Activated CD4-positive, alpha-beta T cell treated with anti-CD3 and anti-CD28 coated beads, Interleukin-2, amount 50 U/mL, for 1 hour (primary cell): Measurements from ENCODE around the gene SCUBE1.
A peak's percentile ranks its signal among the peaks of the same experiment; 100 is the strongest.

ENCODE experiments used
- DNase-seq: peaks from one replicate; pipeline ENCODE4 v3.0.0-alpha.2; 2020

Gene SCUBE1

DNA sequence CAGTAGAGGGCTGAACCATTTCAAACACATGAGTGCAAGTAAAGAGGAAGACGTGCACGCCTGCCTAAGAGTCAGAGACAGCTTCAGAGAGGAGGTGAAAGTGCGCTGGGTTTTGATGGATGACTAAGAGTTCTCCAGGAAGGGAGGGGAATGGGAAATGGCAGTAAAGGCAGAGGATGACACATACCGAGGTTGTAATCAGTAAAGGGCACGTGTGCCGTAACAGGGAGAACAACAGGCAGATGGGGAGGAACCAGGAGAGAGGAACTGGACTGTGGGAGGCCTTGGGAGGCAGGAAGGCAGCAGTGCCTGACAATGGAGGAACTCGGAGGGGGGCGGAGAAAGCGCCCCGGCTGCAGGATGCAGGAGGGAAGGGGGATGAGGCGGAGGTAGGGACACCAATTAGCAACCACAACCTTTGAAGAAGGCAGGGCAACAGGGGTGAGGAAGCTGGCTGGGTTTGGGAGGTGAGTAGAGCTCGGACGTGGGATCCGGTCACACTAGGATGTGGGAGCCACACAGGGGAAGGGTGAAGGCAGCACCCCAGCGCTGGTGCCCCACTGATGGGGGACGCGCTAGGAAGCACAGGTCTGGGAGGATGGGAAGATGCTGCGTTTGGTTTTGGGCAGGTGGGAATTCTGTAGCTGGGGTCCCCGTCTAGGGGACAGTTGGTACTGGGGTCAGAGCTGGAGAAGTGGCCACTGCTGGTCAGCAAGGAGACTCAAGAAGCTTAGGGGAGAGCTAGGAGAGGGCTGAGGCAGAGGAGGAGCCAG is 67.4 kb downstream of the SCUBE1 start:
- no peak for DNase-seq

DNA sequence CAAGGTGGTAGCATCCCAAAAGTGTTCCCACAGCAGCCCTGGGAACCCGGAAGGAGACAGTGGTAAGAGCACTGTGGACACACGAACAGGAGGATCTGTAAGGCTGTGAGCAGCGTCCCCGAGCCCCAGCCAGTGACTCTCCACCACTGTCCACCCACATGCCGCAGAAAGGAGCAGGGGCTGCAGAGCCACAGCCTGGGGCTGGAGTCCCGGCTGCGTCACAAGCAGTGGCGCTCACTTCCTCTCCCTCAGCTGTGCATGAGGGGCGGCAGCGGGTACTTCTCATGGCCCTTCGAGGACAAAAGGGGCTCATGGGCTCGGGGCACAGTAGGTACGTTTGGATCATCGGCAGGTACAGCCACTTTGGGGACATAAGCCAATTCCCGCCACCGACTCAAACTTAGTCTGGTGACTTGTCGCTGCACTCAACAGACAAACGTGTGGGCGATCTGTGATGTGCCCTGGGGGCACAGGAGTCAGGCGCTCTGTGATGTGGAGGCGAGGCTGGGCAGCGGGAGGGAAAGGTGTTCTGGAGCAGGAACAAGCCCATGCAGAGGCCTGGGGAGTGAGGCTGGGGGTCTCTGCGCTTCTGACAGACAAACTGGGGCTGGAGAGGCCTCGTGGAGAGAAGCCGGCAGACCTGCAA is 68.5 kb downstream of the SCUBE1 start:
- DNase-seq, result no peak

DNA sequence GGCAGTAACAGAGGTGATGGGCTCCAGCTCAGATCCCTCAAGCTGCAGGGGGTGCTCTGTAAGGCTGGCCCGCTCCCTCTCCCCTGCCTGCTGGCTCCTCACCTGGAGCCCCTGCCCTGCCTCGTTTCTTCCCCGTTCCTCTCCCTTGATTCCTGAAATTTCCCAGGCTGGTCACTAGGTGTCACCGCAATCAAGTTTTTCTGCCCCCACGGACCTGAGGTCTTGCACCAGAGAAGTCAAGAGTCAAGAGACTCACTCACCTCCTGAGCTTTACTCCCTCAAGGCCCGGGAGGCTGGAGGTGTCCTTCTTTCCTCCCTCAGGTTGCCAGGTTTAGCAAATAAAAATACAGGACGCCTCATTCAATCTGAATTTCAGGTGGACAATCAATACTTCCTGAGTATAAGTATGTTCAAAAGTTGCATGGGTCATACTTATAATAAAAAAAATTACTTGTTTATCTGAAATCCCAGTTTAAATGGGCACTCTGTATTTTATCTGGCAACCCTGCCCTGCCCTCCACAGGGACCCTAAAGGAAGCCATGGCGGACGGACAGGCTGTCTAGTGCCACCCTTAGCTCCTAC is 69.2 kb downstream of the SCUBE1 start:
- DNase-seq, result peak; percentile 7

DNA sequence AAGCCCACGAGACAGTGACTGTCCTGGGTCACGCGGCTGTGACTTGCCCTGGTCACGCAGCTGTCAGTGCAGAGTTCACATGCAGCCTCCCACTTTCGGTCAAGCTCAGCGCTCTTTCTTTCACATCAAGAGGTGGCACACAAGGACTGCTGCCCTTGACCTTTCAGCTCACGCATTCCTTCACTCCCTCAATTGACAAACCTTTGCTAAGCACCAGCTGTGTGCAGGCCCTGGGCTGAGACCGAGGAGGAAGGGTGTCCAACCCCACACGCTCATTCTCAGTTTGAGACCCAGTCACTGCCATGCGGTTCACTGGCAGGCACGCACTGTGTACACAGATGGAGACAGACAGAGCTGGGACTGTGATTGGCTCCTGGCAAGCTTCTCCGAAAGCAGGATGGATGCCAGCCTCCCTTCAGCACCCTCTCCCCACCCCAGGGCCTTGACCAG is 70.3 kb downstream of the SCUBE1 start:
- no peak for DNase-seq

DNA sequence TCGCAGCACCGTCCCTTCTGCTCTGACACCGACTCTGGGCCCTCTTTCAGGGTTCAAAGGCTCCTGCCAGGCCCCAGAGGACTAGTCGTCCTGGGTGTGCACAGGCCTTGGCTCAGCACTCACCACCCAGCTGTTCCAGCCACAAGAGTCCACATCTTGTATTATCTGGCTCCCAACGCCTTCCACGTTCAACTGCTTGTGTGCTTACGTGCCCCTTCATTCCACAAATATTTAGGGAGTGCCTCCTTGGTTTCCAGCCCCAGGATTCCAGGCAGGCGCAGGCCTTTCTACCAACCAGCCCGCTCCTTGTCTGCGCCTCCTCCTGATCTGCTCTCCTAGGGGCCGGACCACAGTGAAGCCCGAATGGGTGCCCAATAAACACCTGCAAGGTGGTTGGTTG is 70.9 kb downstream of the SCUBE1 start:
- DNase-seq, result no peak

DNA sequence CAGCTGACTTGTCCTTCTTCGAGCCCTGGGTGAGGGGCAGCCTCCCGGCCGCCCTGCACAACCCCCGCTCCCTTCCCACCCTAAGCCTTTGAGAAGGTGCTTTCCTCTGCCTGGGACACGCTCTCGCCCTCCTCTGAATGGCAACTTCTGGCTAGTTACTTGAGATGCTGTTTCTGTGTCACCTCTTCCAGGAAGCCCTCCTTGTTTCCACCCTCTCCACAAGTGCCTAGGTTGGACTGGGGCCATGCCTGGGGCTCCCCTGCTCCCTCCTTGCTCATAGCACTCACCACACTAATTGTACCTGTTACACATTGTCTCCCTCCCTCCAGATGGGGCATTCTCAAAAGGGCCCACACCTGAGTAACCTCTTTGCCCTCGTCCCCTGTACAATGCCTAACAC is 72.2 kb downstream of the SCUBE1 start:
- DNase-seq, result no peak

DNA sequence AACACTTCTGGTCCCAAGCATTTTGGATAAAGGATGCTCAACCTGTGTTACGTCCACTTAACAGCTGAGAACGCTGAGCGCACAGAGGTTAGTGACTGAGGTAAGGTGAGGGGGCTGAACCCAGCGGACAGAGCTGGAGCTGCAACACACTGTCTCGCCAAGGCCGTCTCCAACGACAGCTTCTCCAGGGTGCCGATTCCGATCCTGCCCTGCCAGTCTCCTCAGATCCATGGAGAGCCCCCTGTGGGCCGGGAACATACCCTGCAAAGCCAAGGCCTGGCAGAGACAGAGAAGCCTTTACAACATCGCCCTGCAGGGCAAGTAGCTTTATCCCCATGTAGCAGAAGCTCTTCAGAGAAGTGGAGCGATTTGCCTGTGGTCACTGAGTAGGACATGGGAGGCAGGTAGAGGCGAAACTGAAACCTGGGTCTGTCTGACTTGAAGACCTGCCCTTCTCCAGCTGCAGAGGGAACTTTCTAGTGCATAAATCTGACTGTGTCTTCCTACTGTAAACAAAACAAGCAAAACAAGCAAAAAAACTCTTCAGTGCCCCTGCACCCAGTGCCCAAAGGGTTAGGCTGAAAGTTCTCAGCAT is 72.8 kb downstream of the SCUBE1 start:
- DNase-seq, result no peak

DNA sequence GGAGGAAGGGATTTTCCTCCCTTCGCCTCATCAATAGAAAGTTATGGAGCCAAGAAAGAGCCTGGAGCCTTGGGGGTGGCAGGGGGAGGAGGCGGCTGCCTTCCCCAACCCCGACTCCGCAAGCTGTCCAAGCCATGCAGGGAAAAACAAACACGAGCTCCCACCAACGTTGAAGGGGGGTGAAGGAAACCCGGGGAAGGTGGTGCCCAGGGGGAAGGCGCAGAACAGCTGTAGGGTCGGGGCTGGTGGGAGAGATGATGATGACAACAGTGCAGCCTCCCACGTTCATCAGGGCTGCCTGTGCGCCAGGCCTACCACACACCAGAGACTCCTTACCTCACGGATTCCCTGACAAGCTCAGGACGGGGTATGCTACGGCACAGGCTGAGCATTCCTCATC is 73.5 kb downstream of the SCUBE1 start:
- DNase-seq, result no peak

DNA sequence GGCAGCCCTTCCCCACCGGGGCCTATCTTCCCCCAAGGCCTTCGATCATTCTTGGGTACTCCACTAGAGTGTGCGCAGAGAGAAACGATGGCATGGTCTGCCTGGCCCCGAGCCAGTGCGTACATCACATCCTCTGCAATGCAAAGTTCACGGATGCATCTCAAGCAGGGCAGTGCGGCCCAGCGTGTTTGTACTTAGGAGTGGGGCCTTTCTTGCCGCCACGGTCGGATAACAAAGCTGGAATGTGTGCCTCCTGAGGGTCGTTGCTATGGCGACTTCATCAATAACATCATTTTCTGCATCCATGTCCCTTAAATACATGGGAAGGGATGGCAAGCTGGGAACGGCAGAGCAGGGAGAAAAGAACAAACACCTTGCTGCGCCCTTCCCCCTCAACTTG is 73.9 kb downstream of the SCUBE1 start:
- no peak for DNase-seq

DNA sequence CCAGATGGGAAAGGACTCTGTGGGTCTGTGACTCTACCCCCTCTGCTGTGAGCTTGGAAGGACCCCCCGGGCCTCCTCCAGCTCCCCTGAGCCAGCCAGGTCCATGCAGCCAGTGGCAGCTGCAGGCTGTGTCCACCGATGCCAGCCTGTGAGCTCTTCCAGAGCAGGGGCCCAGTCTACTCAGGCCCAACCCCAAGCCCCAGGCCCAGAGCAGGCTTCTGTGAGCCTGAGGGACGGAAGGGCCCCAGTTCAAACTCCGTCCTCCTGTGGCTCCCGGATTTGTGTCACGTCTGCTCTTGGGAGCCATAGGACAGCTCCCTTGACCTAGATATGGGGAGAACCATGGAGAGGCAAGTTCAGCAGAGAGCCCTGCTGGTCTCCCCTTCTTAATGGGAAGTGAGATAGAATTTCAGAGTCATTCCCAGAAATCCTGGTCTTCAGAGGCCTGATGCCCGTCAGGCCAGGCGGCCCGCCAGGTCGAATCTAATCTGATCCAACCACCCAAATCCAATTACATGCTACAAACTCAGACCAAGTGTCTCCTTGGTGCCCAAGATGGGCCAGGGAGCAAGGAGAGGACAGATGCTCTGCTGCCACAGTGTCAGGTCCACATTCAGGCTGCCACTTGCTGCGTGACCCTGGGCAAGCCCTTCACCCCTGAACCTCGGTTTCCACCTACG is 75.1 kb downstream of the SCUBE1 start:
- DNase-seq, result no peak

DNA sequence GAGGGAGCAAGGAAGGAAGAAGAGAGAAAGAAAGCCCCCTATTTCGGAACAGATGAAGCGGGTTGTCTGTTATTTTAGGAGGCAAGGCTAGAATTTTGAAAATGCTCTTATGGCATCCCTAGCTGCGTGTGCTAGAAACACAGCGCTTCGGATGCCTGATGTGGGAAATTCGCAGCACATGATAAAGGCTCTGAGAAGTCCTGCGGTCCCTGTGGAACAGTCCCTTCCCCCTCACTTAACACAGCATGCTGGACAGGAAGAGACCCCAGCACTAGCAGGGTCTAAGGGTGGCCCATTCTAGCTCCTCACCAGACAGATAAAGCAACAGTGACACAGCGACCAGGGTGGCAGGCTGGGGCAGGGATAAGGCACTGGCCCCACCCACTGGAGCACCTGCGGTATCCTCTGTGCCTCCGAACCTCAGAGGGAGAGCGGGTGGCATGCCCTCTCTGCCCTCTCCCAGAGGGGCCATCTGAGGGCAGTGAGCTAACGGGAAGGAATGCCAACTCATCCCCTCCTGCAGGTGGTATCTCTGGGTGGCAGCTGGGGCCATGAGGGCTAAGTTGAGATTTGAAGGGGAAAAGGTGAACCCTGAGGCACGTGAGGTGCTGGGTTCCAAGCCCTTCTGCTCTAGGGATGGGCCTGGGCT is 75.7 kb downstream of the SCUBE1 start:
- DNase-seq, result no peak

DNA sequence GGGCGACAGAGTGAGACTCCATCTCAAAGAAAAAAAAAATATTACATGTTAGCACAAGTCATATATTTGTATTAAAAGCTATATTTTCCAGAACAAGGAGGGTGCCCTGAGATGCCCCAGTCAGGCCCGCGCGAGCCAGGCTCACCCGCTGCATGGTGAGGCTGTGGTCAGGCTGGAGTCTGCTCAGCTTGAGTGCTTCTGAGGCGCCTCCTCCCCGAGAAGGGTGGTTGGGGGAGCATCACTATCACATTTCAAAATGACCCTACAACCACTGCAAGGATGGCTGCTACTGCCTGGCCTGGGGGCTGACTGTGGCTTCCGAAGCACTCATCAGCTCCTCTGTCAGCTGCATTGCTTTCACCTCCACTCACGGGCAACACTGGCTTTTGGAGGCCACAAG is 77.1 kb downstream of the SCUBE1 start:
- DNase-seq, result no peak

DNA sequence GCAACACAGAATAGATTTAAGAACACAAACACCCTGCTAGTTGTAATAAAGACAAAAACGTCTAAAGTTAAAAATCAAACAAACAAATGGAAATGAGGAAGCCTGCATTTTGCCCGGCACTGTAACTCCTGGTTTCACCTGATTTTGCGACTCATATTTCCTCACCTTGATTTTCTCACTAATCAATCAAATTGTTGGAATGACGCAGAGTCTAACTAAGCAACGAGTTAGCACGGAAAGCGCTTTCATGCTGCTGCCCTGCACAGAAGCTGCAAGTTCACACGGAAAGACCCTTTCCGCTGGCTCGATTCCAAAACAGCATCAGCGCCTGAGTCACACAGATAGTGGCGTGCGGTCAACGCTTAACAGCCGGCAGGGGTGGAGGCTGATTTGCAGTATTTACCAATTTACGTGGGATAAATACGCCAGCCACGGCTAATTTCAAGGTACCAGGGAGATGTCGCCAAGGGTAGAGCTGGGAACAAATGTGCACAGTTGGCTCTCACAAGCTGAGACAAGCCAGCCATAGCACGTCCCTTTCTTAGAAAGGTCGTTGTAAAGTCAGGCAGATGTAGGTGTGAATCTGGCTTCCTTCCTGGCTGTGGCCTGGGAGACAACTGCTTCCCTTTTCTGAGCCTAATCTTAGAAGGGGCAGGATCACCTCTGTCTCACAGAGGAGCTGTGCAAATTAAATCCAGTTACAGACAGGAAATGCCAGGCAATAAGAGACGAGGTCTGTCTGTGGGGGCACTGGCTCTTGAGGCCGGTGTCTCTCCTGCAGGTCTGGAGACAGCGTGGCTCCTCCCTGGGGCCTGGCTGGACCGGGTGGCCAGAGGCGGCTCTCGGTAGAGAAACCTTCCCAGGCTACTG is 79.3 kb downstream of the SCUBE1 start:
- DNase-seq, result peak; percentile 79

DNA sequence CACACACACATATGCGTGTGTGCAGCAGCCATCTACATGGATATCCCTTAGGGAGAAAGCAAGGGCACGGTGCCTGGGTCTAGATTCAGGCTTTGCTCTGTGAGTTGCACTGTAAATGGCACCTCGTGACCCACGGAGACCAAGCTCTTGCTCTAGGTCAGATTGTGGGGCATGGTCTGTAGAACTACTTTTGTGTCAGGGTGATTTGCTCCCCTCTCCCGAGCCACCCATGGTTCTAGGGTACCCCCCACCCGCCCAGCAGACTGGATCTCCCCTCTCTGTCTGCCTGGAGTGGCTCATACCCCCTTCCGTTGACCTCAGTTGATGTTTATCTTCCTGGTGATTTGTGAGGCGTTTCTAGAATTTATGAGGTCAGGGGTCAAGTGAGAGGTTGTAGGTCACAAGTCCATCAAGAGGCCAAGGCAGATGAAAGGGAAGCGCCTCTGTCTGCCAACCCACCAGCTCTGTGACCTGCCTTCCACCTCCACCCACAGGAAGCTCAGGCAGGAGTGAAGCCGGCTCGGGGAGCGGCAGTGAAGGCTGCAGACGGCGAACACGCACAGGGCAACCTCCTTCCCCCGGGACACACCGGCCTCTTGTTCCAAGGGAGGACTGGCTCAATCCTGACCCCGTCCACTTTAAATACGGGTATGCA is 80.1 kb downstream of the SCUBE1 start:
- peak; percentile 27 for DNase-seq

DNA sequence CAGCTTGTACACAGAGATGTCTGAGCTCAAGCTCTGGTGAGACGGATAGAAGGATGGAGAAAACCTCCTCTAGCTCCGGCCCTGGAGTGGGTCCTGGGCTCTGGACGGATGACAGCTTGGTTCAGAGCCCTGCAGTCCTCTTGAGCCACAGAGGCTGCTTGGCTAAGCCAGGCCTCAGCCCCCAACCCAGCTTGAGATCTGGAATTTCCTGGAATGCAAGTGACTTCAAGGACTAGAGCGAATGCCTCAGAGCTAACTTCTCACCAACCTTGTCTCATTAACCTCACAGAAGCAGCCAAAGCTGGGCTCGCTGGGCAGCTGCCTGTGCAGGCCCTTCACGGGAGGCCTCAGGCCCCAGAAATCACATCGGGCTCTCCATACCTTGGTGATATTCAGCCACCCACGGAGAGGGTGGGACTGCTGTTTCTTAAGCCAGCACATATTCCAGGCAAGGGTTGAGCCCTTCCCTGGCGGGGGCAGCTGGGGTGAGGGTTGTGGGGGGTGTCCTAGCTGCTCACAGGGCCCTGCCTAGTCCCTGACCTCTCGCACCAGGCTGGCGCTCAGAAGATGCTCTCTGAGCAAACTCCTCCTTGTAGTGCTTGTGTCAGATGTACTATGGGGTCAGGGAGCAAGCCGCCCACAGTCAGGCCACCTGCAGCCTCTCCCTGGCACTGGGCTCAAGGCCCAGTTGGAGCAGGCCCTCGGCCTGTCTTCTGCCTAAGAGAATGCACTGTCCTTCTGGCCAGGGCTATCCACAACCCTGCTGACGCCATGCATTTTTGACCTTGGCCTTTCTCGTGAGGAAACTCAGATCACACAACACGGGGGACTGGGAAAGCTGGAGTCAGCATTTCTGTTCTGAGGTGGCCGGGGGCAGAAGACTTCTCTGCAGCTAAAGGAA is 82.6 kb downstream of the SCUBE1 start:
- DNase-seq, result no peak

DNA sequence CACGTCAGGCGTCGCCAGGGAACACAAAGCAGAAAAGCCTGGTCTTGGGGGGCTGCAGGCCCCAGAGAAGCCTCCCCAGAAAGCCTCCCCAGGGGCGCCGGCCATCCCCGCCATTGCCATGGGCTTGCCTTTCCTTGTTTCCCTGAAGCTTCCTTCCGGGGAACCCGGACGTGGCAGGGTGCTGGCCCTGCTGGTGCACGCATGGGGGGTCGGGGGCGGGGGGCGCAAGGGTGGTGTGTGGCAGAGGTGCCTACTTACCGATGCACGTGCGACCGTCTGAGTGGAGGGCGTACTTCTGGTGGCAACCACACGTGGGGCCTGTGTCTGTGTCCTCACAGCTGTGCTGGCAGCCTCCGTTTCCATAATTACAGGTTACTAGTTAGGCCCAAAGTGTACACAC is 85.2 kb downstream of the SCUBE1 start:
- no peak for DNase-seq

DNA sequence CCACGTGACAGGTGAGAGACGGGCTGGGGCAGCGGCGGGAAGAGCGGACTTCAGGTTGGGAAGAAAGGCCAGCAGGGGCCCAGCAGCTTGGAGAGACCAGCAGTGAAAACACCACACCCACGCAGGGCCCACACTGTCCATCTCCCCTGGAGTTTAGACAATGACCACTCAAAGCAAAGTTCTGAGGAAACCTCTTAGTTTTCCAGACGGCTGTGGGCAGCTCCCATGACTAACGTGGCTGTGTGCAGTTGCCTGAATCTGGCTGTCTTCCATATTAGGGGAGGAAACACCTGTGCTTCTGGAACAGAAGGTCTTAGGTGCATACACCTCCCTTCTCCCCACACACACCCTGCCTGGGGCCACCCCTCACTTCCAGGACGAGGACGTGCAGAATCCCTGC is 85.6 kb downstream of the SCUBE1 start:
- no peak for DNase-seq

DNA sequence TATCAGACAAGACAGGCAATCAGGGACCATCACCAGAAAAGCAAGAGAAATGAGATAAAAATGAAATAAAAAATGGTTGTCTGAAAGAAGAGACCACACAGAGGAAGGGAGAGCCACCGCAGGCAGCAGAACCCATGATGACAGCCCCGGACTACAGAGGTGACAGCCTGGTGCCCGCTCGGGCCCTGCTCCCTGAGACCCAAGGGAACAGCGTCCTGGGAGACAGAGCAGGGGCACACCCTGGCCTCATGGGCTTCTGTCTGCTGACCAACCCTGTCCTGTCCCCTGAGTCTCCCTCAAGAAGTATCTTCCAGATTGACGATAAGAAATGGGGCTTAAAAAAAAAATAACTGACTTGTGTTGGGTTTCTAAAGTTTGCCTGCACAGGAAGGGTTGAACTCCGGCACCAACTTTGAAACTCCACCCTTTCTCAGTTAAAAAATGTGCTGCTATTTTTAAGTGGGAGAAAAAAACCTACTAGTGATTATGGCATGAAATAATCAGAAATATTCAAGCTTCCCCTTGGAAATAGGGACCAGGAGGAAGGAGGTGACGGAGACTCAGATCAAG is 86.1 kb downstream of the SCUBE1 start:
- DNase-seq, result no peak

DNA sequence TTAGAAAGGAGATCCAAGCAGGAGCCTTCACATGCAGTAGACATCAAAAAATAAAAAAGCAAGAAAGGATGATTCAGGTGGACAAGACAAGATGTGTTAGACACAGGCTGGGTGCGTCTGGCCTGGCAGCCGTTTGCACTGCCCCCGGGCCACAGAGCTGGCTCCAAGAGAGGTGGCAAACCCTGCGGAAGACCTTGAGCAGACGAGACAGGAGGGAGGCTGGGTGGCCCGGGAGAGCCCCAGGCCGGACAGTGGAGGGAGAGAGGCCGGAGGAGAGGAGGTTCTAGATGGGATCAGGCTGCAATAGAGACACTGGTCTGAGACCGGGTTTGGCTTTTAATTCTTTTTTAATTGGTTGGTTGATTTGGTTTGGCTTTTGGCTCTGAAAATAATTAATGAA is 86.6 kb downstream of the SCUBE1 start:
- no peak for DNase-seq

DNA sequence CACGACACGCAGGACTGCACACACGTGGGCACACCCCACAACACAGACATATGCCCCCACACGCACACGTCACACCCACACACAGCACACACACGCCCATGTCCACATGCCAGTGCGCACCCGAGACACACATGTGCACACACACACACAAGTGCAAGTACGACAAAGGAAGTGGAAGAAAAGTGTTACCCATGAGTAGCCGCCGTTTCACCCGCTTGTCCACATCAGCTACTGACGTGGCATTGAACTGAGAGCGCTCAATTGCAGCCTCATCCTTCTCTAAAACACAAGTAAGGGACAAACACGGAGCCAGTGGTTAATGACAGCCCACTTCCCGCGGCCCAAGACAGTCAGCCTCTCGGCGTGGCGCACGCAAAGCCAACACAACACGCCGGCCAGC is 87.9 kb downstream of the SCUBE1 start:
- DNase-seq, result no peak
